Naive thymus-derived CD4-positive, alpha-beta T cell (primary cell): ENCODE data around the gene GRAMD4. TPM values are rescaled to one million over a fixed set of nuclear protein-coding genes. Genes with fewer than 3 reads are reported as not detected.

Source experiments
- ATAC-seq: fragments of 150-1000 bp; cut with Tn5 transposase; 2 replicates; pipeline ENCODE4 v1.10.0; 2021; ENCODE audit warnings: mild to moderate bottlenecking, moderate library complexity
- CTCF ChIA-PET: fragments of 350-600 bp; sonication (Branson Sonifier 250); formaldehyde crosslinking; loops from one replicate; lab custom pipeline; 2021; ENCODE audit warnings: antibody characterized with exemption; lab: Charles Lee
- POLR2A ChIA-PET: fragments of 350-600 bp; sonication (Branson Sonifier 250); formaldehyde crosslinking; loops from one replicate; lab custom pipeline; 2021; ENCODE audit warnings: antibody characterized with exemption, inconsistent platforms; lab: Charles Lee
- DNase-seq, 9 donors: peaks; one replicate each; pipeline versions ENCODE4 v3.0.0 to v3.0.0-alpha.2; 2020 to 2022; ENCODE audit warnings: mixed read lengths in 1 of 9
- H3K27ac ChIP-seq: one replicate; pipeline ENCODE4 v1.7.0; 2013; ENCODE audit warnings: mild to moderate bottlenecking, low read depth, low read length, moderate library complexity
- H3K27me3 ChIP-seq, 2 donors: one replicate each; pipeline ENCODE4 v1.7.0; 2013; ENCODE audit warnings: low read length in 2 of 2, mild to moderate bottlenecking in 2 of 2, moderate library complexity in 2 of 2; ENCODE audit not compliant: control insufficient read depth in 2 of 2, insufficient read depth in 2 of 2
- H3K36me3 ChIP-seq, 3 experiments: 1 replicate in 2 of 3; 2 replicates in 1 of 3; pipeline ENCODE4 v1.7.0; 2013; ENCODE audit warnings: low read length in 3 of 3, mild to moderate bottlenecking in 3 of 3, moderate library complexity in 1 of 3; ENCODE audit not compliant: insufficient read depth in 3 of 3, control insufficient read depth in 2 of 3
- H3K4me1 ChIP-seq, 2 donors: one replicate each; pipeline ENCODE4 v1.7.0; 2013; ENCODE audit warnings: low read length in 2 of 2, mild to moderate bottlenecking in 2 of 2, moderate library complexity in 1 of 2; ENCODE audit not compliant: control insufficient read depth in 2 of 2, insufficient read depth in 2 of 2
- H3K4me3 ChIP-seq: 2 replicates; pipeline ENCODE4 v1.7.0; 2013; ENCODE audit warnings: mild to moderate bottlenecking, low read length
- H3K9me3 ChIP-seq, 3 experiments: 1 replicate in 2 of 3; 2 replicates in 1 of 3; pipeline ENCODE4 v1.7.0; 2013; ENCODE audit warnings: low read length in 3 of 3; ENCODE audit not compliant: control insufficient read depth in 2 of 3
- H3K27ac Mint-ChIP-seq, 9 donors: one replicate each; pipeline ENCODE4 v1.8.0; 2020 to 2022; ENCODE audit warnings: mixed read lengths in 9 of 9, mild to moderate bottlenecking in 8 of 9, moderate library complexity in 5 of 9, inconsistent platforms in 2 of 9
- H3K27me3 Mint-ChIP-seq, 5 donors: one replicate each; pipeline ENCODE4 v1.8.0; 2021 to 2022; ENCODE audit warnings: mixed read lengths in 5 of 5, mild to moderate bottlenecking in 1 of 5
- H3K36me3 Mint-ChIP-seq, 5 donors: one replicate each; pipeline ENCODE4 v1.8.0; 2020 to 2022; ENCODE audit warnings: mixed read lengths in 5 of 5, mild to moderate bottlenecking in 3 of 5, inconsistent platforms in 1 of 5
- H3K4me1 Mint-ChIP-seq, 7 donors: one replicate each; pipeline ENCODE4 v1.8.0; 2020 to 2022; ENCODE audit warnings: mixed read lengths in 7 of 7, mild to moderate bottlenecking in 3 of 7, inconsistent platforms in 1 of 7
- H3K4me3 Mint-ChIP-seq, 10 donors: one replicate each; pipeline ENCODE4 v1.8.0; 2020 to 2022; ENCODE audit warnings: mild to moderate bottlenecking in 10 of 10, mixed read lengths in 10 of 10, moderate library complexity in 6 of 10, inconsistent platforms in 2 of 10
- H3K9me3 Mint-ChIP-seq, 11 donors: one replicate each; pipeline ENCODE4 v1.8.0; 2020 to 2022; ENCODE audit warnings: mixed read lengths in 11 of 11, mild to moderate bottlenecking in 4 of 11, inconsistent platforms in 1 of 11, moderate library complexity in 1 of 11
- intact Hi-C, 2 donors: fragments of 100-400 bp; cut with micrococcal nuclease; formaldehyde crosslinking; loops; one replicate each; pipeline ENCODE4 v1.15.1; 2023
- polyA plus RNA-seq, 2 donors: library from polyadenylated mRNA; unstranded; fragments of 300-500 nt; fragmentation: Illumina TruSeq; gene quantifications; one replicate each; pipeline ENCODE4 v1.2.3, GENCODE V29; 2021
- total RNA-seq, 6 experiments: library from RNA in 5 of 6; stranded (reverse) in 5 of 6; gene quantifications; 1 replicate in 5 of 6; 2 replicates in 1 of 6; pipeline ENCODE4 v1.2.3 and lab custom pipeline; 2021 to 2026

The GRAMD4 gene
- total and polyA plus RNA-seq, 7 experiments from 2014 or later: 2.1 to 48.5 (median 14.8) TPM

- Mint-ChIP-seq H3K36me3 (peaks cover 0 to 2% (median 0%) of the 10 kb centered on the region in 5 donors), H3K4me1 (peaks cover 22 to 36% (median 32%) of the 10 kb centered on the region in 7 donors), H3K4me3 (peak overlapping the region in 3 of 10 donors; percentile 23 to 51 (median 23)), H3K9me3 (no peaks in the 10 kb centered on the region), H3K27me3 (no peaks in the 10 kb centered on the region), H3K27ac (peak overlapping the region in 8 of 9 donors; percentile 18 to 72 (median 62))
- DNase-seq: no peak
- peaks cover 12 to 32% of the 10 kb centered on the region in 2 donors for H3K4me1 ChIP-seq
- POLR2A ChIA-PET: no interaction called here
- H3K27me3 ChIP-seq: no peaks in the 10 kb centered on the region
- peaks cover 0 to 7% (median 0%) of the 10 kb centered on the region in 3 experiments for H3K36me3 ChIP-seq
- H3K9me3 ChIP-seq: no peaks in the 10 kb centered on the region
- H3K27ac ChIP-seq: no peak overlapping the region
- H3K4me3 ChIP-seq: no peak overlapping the region
- no peak for ATAC-seq
- intact Hi-C loops: no loop called here
- CTCF ChIA-PET: no interaction called here
Measured at GRCh38 chr22:46677323-46678002, 57.3 kb downstream of the GRAMD4 start.

GRCh38 chr22:46678003-46678657 is 57.9 kb downstream of the GRAMD4 start:
- intact Hi-C loops: no loop called here
- POLR2A ChIA-PET: no interaction called here
- H3K27ac Mint-ChIP-seq: peak overlapping the region in 6 of 9 donors; percentile 23 to 72 (median 57)
- Histone ChIP-seq H3K4me3 (no peak overlapping the region), H3K9me3 (no peaks in the 10 kb centered on the region), H3K36me3 (peaks cover 0 to 7% (median 0%) of the 10 kb centered on the region in 3 experiments), H3K27ac (no peak overlapping the region), H3K4me1 (peaks cover 10 to 28% of the 10 kb centered on the region in 2 donors), H3K27me3 (no peaks in the 10 kb centered on the region)
- peak overlapping the region in 2 of 10 donors; percentile 13 to 23 for H3K4me3 Mint-ChIP-seq
- H3K4me1 Mint-ChIP-seq: peaks cover 19 to 31% (median 26%) of the 10 kb centered on the region in 7 donors
- DNase-seq (no peak), ATAC-seq (no peak)
- peaks cover 0 to 2% (median 0%) of the 10 kb centered on the region in 5 donors for H3K36me3 Mint-ChIP-seq
- H3K27me3 Mint-ChIP-seq: no peaks in the 10 kb centered on the region
- H3K9me3 Mint-ChIP-seq: no peaks in the 10 kb centered on the region
- CTCF ChIA-PET: no interaction called here

DNA sequence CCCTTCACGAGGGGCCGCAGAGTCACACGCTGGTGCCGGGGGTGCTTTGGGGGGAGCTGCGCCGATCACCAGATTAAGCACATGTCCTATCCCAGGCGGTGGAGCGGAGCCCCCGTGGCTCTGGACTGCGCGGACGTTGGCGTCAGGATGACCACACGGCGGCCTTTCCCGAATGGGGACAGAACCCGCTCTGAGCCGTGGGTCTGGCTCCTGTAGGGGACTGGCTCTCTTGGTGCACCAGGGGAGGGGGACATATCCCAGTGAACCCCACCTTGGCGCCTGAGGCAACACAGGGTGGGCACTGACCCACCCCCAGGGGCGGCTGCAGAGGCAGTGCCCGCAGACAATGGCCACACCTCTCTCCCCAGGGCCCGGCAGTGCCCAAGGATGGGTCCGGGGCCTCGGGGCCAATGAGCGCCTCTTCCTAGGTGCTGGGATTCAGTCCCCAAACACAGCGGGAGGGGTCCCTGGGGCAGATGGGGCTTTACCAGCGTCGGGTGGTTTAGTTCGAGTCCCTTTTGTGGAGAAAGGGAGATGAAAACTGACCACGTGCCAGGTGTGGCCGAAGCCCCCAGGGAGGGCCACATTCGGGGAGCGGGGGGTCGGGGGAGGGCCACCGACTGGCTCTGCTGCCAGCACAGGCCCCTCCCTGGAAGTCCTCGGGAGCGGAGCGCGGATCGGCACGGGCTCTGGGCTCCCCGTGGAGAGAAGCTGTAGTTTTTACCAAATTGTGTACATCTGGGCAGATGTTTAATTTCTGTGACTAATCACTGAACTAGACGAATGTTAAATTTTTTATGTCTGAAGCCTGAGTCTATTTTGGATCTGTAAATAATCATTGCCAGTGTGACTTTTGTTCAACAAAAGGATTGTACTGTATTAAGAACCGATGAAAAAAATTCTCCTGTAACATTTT is 58.9 kb downstream of the GRAMD4 start:
- Mint-ChIP-seq H3K27ac (peak overlapping the region in 6 of 9 donors; percentile 9 to 65 (median 36)), H3K4me3 (no peak overlapping the region), H3K9me3 (no peaks in the 10 kb centered on the region), H3K4me1 (peaks cover 13 to 25% (median 18%) of the 10 kb centered on the region in 7 donors), H3K27me3 (no peaks in the 10 kb centered on the region), H3K36me3 (peaks cover 0 to 2% (median 0%) of the 10 kb centered on the region in 5 donors)
- Histone ChIP-seq H3K36me3 (peaks cover 0 to 7% (median 0%) of the 10 kb centered on the region in 3 experiments), H3K27me3 (no peaks in the 10 kb centered on the region), H3K4me3 (no peak overlapping the region), H3K4me1 (peaks cover 1 to 19% of the 10 kb centered on the region in 2 donors), H3K9me3 (no peaks in the 10 kb centered on the region), H3K27ac (no peak overlapping the region)
- DNase-seq: no peak
- intact Hi-C loops: no loop called here
- ChIA-PET POLR2A (no interaction called here), CTCF (no interaction called here)
- no peak for ATAC-seq

- Mint-ChIP-seq H3K4me3 (no peak overlapping the region), H3K9me3 (no peaks in the 10 kb centered on the region), H3K36me3 (no peaks in the 10 kb centered on the region), H3K4me1 (peaks cover 7 to 25% (median 16%) of the 10 kb centered on the region in 7 donors), H3K27ac (no peak overlapping the region), H3K27me3 (no peaks in the 10 kb centered on the region)
- intact Hi-C loops: loop anchor here in 1 of 2 donors (5.0 kb wide), 1 partner anchor 123 kb away; no protein-coding TSS in a partner anchor
- CTCF ChIA-PET: no interaction called here
- Histone ChIP-seq H3K4me3 (no peak overlapping the region), H3K36me3 (peaks cover 0 to 7% (median 0%) of the 10 kb centered on the region in 3 experiments), H3K4me1 (peaks cover 0 to 19% of the 10 kb centered on the region in 2 donors), H3K27me3 (no peaks in the 10 kb centered on the region), H3K9me3 (no peaks in the 10 kb centered on the region), H3K27ac (no peak overlapping the region)
- DNase-seq (no peak), ATAC-seq (no peak)
- POLR2A ChIA-PET: no interaction called here
Measured at GRCh38 chr22:46679706-46680269, 59.6 kb downstream of the GRAMD4 start.

DNA sequence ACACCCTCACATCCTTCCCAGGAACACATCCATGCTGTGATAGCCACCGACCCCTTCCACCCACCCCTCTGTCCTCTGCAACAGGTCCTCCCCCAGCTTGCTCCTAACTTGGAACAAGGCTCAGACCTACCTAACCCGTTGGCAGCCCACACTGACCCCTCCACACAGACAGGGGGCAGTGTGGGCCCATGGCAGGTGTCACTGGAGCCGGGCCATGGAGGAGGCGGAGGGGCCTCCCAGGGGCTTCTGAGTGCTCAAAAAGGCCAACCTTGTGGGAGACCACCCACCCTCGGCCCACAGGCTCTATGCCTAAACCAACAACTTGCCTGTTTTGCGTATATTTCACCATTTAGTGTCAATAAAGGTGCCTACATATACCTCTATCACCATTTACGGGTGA is 60.8 kb downstream of the GRAMD4 start:
- DNase-seq: no peak
- no peak overlapping the region for H3K27ac ChIP-seq
- no peaks in the 10 kb centered on the region for H3K9me3 ChIP-seq
- ChIA-PET POLR2A (no interaction called here), CTCF (no interaction called here)
- no peak for ATAC-seq
- peaks cover 0 to 23% of the 10 kb centered on the region in 2 donors for H3K4me1 ChIP-seq
- Mint-ChIP-seq H3K27ac (peak overlapping the region in 2 of 9 donors; percentile 18 to 74), H3K27me3 (no peaks in the 10 kb centered on the region), H3K9me3 (no peaks in the 10 kb centered on the region), H3K4me3 (no peak overlapping the region), H3K36me3 (peaks cover 0 to 4% (median 3%) of the 10 kb centered on the region in 5 donors), H3K4me1 (peaks cover 15 to 33% (median 21%) of the 10 kb centered on the region in 7 donors)
- peaks cover 0 to 10% (median 0%) of the 10 kb centered on the region in 3 experiments for H3K36me3 ChIP-seq
- H3K27me3 ChIP-seq: no peaks in the 10 kb centered on the region
- no peak overlapping the region for H3K4me3 ChIP-seq
- intact Hi-C loops: loop anchor here in 1 of 2 donors (5.0 kb wide), 1 partner anchor 121 kb away; no protein-coding TSS in a partner anchor
